Right hindlimb (tissue), 1 donor: ENCODE results near the gene KCNH6.

Experiments used
- DNase-seq: peaks from one replicate; pipeline ENCODE4 v3.0.0-alpha.2; 2018

KCNH6 gene

GRCh38 chr17:63523253-63523855 lies at the start of gene KCNH6:
KCNH6 (plus strand) TSS chr17:63523358; CDS start chr17:63523414, 56 bp downstream.
- DNase-seq: no peak

- DNase-seq: no peak
Observed at GRCh38 chr17:63474174-63474573, 49.0 kb upstream of the KCNH6 start.

- no peak for DNase-seq
Observed at GRCh38 chr17:63474586-63475460, 48.3 kb upstream of the KCNH6 start.

GRCh38 chr17:63475491-63476412 lies 47.4 kb upstream of the KCNH6 start:
- DNase-seq: no peak

GRCh38 chr17:63476459-63476853 lies 46.7 kb upstream of the KCNH6 start:
- peak; percentile 39 for DNase-seq

- peak; percentile 48 for DNase-seq
Observed at GRCh38 chr17:63476854-63477479, 46.2 kb upstream of the KCNH6 start, which contains the start of gene ACE. ACE (plus strand) TSS chr17:63477061; CDS start chr17:63477095, 34 bp downstream.

GRCh38 chr17:63477480-63478440 lies 45.4 kb upstream of the KCNH6 start:
- DNase-seq: no peak

GRCh38 chr17:63478814-63479494 lies 44.2 kb upstream of the KCNH6 start:
- peak; percentile 72 for DNase-seq

GRCh38 chr17:63479495-63480184 lies 43.5 kb upstream of the KCNH6 start:
- DNase-seq: no peak

- DNase-seq: no peak
Observed at GRCh38 chr17:63480192-63480784, 42.9 kb upstream of the KCNH6 start.

- DNase-seq: no peak
Observed at GRCh38 chr17:63480826-63481487, 42.2 kb upstream of the KCNH6 start.

- no peak for DNase-seq
Observed at GRCh38 chr17:63481488-63481870, 41.7 kb upstream of the KCNH6 start.

- no peak for DNase-seq
Observed at GRCh38 chr17:63482509-63482908, 40.6 kb upstream of the KCNH6 start.

- DNase-seq: no peak
Observed at GRCh38 chr17:63483038-63483437, 40.1 kb upstream of the KCNH6 start.

- DNase-seq: no peak
Observed at GRCh38 chr17:63483655-63484575, 39.2 kb upstream of the KCNH6 start.

GRCh38 chr17:63486317-63487013 lies 36.7 kb upstream of the KCNH6 start:
- no peak for DNase-seq

GRCh38 chr17:63487014-63487339 lies 36.2 kb upstream of the KCNH6 start:
- no peak for DNase-seq

GRCh38 chr17:63488851-63489250 lies 34.3 kb upstream of the KCNH6 start:
- DNase-seq: no peak
